HepG2 (cell line): Measurements from ENCODE around the gene GPC3. TPM values are rescaled to one million over a fixed set of nuclear protein-coding genes. Genes with fewer than 3 reads are reported as not detected.
"Not testable (repeated sequence)": the region's sequence is repeated elsewhere in the genome, so short reads cannot be mapped to it uniquely, and the experiment has no call there.

ENCODE experiments used
- ATAC-seq: fragments of 200-7000 bp; cut with Tn5 transposase; 3 replicates; pipeline ENCODE4 v1.9.1; 2020; ENCODE audit warnings: mild to moderate bottlenecking, moderate library complexity
- BruUV-seq: library from RNA; stranded (reverse); fragments of 400-500 nt; replicated peaks from 2 replicates; lab custom pipeline; 2021; lab: Mats Ljungman, UMichigan
- CTCF ChIA-PET: fragments of 300-600 bp; formaldehyde crosslinking; extraction: SDS; loops from one replicate; lab custom pipeline; 2021; ENCODE audit warnings: low total read pairs, inconsistent platforms, low intra/inter-chr PET ratio; lab: Yijun Ruan, JAX
- POLR2A ChIA-PET: fragments of 350-600 bp; sonication (Branson Sonifier 250); formaldehyde crosslinking; loops from one replicate; lab custom pipeline; 2020; ENCODE audit warnings: antibody characterized with exemption, inconsistent platforms; lab: Yijun Ruan, JAX
- DNase-seq: peaks from one replicate; pipeline ENCODE4 v3.0.0-alpha.2; 2015; ENCODE audit warnings: low spot score
- FAIRE-seq: peaks from 3 replicates; lab custom pipeline; 2011; peaks lifted over from hg19 to GRCh38; lab: Jason Lieb, UNC
- H2AFZ ChIP-seq: one replicate; pipeline ENCODE4 v1.6.1; 2011; ENCODE audit warnings: low read length, inconsistent platforms
- H3K27ac ChIP-seq: fragments of 300-600 bp; 3 replicates; pipeline ENCODE4 v1.8.0; 2011; ENCODE audit warnings: mixed run types, mild to moderate bottlenecking, mixed read lengths, low read length, inconsistent platforms; ENCODE audit not compliant: insufficient read depth; ENCODE audit errors: extremely low read length
- H3K27me3 ChIP-seq, 2 experiments: fragments of 200-600 bp in 1 of 2; 2 replicates in 1 of 2; 3 replicates in 1 of 2; pipeline versions ENCODE4 v1.6.0 to v1.8.0; 2011; ENCODE audit warnings: low read length in 2 of 2, mild to moderate bottlenecking in 2 of 2, moderate library complexity in 2 of 2, inconsistent platforms in 1 of 2; ENCODE audit not compliant: insufficient read depth in 2 of 2, control insufficient read depth in 1 of 2
- H3K36me3 ChIP-seq, 2 experiments: fragments of 200-600 bp in 1 of 2; replicated peaks in 1 of 2; 2 replicates in 1 of 2; 3 replicates in 1 of 2; pipeline versions ENCODE4 v1.5.1 to v1.8.0; 2011; ENCODE audit warnings: low read length in 2 of 2, inconsistent platforms in 1 of 2; ENCODE audit not compliant: insufficient read depth in 2 of 2, control insufficient read depth in 1 of 2
- H3K4me1 ChIP-seq: 2 replicates; pipeline ENCODE4 v1.5.1; 2012; ENCODE audit warnings: low read length, inconsistent platforms; ENCODE audit not compliant: insufficient read depth
- H3K4me2 ChIP-seq: 2 replicates; pipeline ENCODE4 v1.6.0; 2011; ENCODE audit warnings: low read depth, low read length, inconsistent platforms
- H3K4me3 ChIP-seq, 3 experiments: fragments of 200-600 bp in 1 of 3; sonication (generic), shearing (Covaris generic) in 1 of 3; replicated peaks in 1 of 3; 2 replicates each; pipeline ENCODE4 v1.5.1; 2011 to 2016; ENCODE audit warnings: low read length in 3 of 3, inconsistent platforms in 2 of 3, low read depth in 2 of 3, mild to moderate bottlenecking in 2 of 3, control low read depth in 1 of 3, mixed read lengths in 1 of 3; ENCODE audit not compliant: insufficient read depth in 1 of 3
- H3K79me2 ChIP-seq: one replicate; pipeline ENCODE4 v1.6.1; 2011; ENCODE audit warnings: low read length, inconsistent platforms; ENCODE audit not compliant: insufficient read depth
- H3K9ac ChIP-seq: 2 replicates; pipeline ENCODE4 v1.6.0; 2011; ENCODE audit warnings: mild to moderate bottlenecking, low read depth, low read length, inconsistent platforms; ENCODE audit not compliant: insufficient read depth
- H3K9me3 ChIP-seq: 2 replicates; pipeline ENCODE4 v1.5.1; 2012; ENCODE audit warnings: mild to moderate bottlenecking, low read length
- H4K20me1 ChIP-seq: 2 replicates; pipeline ENCODE4 v1.6.0; 2011; ENCODE audit warnings: inconsistent platforms, mild to moderate bottlenecking, low read length, moderate library complexity; ENCODE audit not compliant: insufficient read depth
- BCLAF1 ChIP-seq: fragments of 450-650 bp; IDR thresholded peaks from 2 replicates; pipeline ENCODE4 v1.6.1; 2017; ENCODE audit warnings: mild to moderate bottlenecking
- CBX5 ChIP-seq: sonication (generic); formaldehyde crosslinking; IDR thresholded peaks from 2 replicates; pipeline ENCODE4 v1.4.0; 2020; ENCODE audit warnings: missing genetic modification reagents, borderline replicate concordance
- MLLT10 ChIP-seq: sonication (generic); formaldehyde crosslinking; IDR thresholded peaks from 2 replicates; pipeline ENCODE4 v1.4.0; 2020; ENCODE audit warnings: missing genetic modification reagents
- POLR2AphosphoS2 ChIP-seq: IDR thresholded peaks from 2 replicates; pipeline ENCODE4 v1.6.1; 2011; ENCODE audit warnings: low read depth, low read length, improper control_type of control experiment
- RBAK ChIP-seq: sonication (generic); formaldehyde crosslinking; IDR thresholded peaks from 2 replicates; pipeline ENCODE4 v1.5.1; 2020; ENCODE audit warnings: mild to moderate bottlenecking, missing genetic modification reagents
- ZBTB14 ChIP-seq: sonication (generic); formaldehyde crosslinking; IDR thresholded peaks from 2 replicates; pipeline ENCODE4 v1.4.0; 2020; ENCODE audit warnings: missing genetic modification reagents
- ZNF768 ChIP-seq: sonication (generic); formaldehyde crosslinking; IDR thresholded peaks from 2 replicates; pipeline ENCODE4 v1.4.0; 2020; ENCODE audit warnings: missing genetic modification reagents
- WGBS: methylation state at CpG from one replicate; pipeline ENCODE4 v1.1.6; 2017; ENCODE audit warnings: low lambda C conversion rate; 5-methylcytosine and 5-hydroxymethylcytosine counted together
- in situ Hi-C: cut with HindIII; loops from 2 replicates; pipeline ENCODE4 v1.10.0; 2017; ENCODE audit warnings: low pct_unique_long_range_greater_than_20kb; ENCODE audit not compliant: extremely low pct_ligation_motif_present
- intact Hi-C: fragments of 100-400 bp; cut with micrococcal nuclease; formaldehyde crosslinking; loops from one replicate; pipeline ENCODE4 v1.10.0; 2022; ENCODE audit not compliant: unreplicated experiment
- polyA plus RNA-seq, 8 experiments: library from polyadenylated mRNA; depleted of rRNA in 3 of 8; stranded (reverse) in 7 of 8; unstranded in 1 of 8; fragments of >200 nt; fragmentation: Illumina TruSeq in 4 of 8; extraction: Trizol in 4 of 8; gene quantifications; 2 replicates each; pipeline versions ENCODE4 v1.2.1 to v1.2.3, GENCODE V29; 2011 to 2016; ENCODE audit warnings: low read depth in 4 of 8, missing spikeins in 1 of 8, mixed read lengths in 1 of 8; ENCODE audit not compliant: insufficient read depth in 1 of 8
- total RNA-seq, 5 experiments: library from RNA; depleted of rRNA; stranded (reverse); fragments of >200 nt; fragmentation: Illumina TruSeq; extraction: Trizol; gene quantifications; 2 replicates each; pipeline ENCODE4 v1.2.3, GENCODE V29; 2016; ENCODE audit warnings: low read depth in 1 of 5

Gene GPC3
- total and polyA plus RNA-seq, 2 of the 13 experiments (the other 11 are each of a cell fraction or from before 2014, with no cell fraction given), result 1,799 to 3,263 TPM

- TF ChIP-seq MLLT10 (CRISPR knock-in tag) (no peak), BCLAF1 (no peak), RBAK (no peak), ZBTB14 (CRISPR knock-in tag) (no peak)
These were observed 457.6 kb downstream of the GPC3 start (continued) for GRCh38 chrX:133527825-133528224.

- Histone ChIP-seq H3K4me1 (no peaks in the 10 kb centered on the region), H3K9me3 (no peaks in the 10 kb centered on the region), H3K4me2 (no peak overlapping the region), H4K20me1 (no peaks in the 10 kb centered on the region), H3K79me2 (no peaks in the 10 kb centered on the region), H3K36me3 (no peaks in the 10 kb centered on the region), H3K27ac (no peak overlapping the region), H3K9ac (no peak overlapping the region), H3K4me3 (no peak overlapping the region), H3K27me3 (no peaks in the 10 kb centered on the region), H2AFZ (no peak overlapping the region)
- BruUV-seq, result no TSS peak
- FAIRE-seq, result no peak
- ChIA-PET POLR2A (no interaction called here), CTCF (no interaction called here)
- in situ Hi-C loops, result no loop called here
- TF ChIP-seq CBX5 (no peak), ZNF768 (CRISPR knock-in tag) (no peak), POLR2AphosphoS2 (peak; percentile 59; the same call in 1 of the 2 replicates)
- WGBS, result 5% methylated on average over 2 of the region's 3 CpGs
- DNase-seq, result no peak
- intact Hi-C loops, result no loop called here
- ATAC-seq, result no peak
These were observed 458.0 kb downstream of the GPC3 start for GRCh38 chrX:133527415-133527814.

- H3K9ac ChIP-seq, H3K79me2 ChIP-seq, DNase-seq, H4K20me1 ChIP-seq, H3K9me3 ChIP-seq, intact Hi-C loops, H3K27me3 ChIP-seq, BruUV-seq, FAIRE-seq, H3K4me3 ChIP-seq, in situ Hi-C loops, H3K27ac ChIP-seq, H3K36me3 ChIP-seq, H3K4me2 ChIP-seq, ATAC-seq, H2AFZ ChIP-seq, POLR2A ChIA-PET, CTCF ChIA-PET, H3K4me1 ChIP-seq: not testable (repeated sequence)
- WGBS, result 65% methylated on average over 2 of the region's 3 CpGs
These were observed 458.6 kb downstream of the GPC3 start for GRCh38 chrX:133526773-133527172.
